Measurements from ENCODE around the gene LRP11.
"Not testable (repeated sequence)": the region's sequence is repeated elsewhere in the genome, so short reads cannot be mapped to it uniquely, and the experiment has no call there.

LRP11 gene

DNA sequence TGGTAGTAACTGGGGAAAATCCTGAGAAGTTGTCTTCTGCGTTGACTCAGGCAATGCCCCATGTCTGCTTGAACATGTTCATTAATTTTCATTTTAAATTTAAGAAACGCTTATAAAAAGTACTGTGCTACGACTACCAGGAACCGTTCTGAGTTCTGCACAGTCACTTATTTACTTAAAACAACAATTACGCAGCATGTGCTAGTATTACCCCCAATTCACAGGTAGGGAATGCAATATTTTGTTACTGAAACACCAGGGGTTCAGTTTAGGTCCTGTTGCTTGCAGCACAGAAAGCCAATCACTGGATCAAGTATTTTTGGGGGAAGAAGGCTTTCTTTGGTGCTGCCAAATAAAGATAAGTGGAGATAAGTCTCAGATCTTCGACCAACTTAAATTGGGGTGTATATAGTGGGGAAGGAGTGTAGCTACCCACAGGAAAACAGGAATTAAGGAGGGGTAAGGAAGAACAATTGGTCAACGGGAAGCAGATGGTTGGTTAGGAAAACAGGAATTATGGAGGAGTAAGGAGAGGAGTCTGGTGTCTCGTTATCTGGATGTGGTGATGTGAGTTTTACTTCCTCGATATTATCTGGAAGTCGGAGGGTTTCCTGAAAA lies 5.2 kb upstream of the LRP11 start:
- DNase-seq (ENCODE audit: low spot score): no peak

DNA sequence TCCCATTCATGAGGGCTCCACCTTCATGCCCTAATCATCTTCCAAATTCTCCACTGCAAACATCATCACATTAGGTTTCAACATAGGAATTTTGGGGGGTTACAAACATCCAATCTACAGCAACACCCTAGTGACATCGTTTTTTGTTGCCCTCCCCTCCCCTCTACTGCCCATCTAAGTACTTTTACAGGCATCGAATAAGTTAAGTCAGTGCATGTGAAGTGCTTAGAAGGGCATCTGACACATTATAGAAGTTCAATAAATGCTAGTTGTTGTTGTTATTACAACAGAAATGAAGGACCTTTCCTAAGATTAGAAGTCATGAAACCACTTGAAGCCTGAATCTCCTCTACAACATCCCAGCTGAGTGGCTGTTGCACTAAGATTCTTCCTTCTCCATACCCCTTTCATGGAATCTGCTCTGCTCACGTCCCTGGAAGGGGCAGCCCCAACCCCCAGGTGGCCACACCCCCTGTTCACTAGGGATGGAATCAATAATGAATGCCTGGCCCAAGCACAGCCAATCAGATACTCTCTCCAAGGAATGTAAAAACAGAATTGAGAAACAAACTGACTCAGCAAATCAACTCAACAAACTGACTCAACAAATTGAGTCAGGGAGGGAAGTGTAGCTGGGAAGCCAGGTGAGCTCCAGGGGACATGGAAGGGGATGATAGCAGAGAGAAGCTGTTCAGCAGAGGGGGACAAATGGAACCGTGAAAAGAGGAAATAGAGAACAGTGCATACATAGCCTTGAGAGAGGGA lies 3.9 kb upstream of the LRP11 start:
- peak; percentile 75 for DNase-seq (ENCODE audit: low spot score)

DNA sequence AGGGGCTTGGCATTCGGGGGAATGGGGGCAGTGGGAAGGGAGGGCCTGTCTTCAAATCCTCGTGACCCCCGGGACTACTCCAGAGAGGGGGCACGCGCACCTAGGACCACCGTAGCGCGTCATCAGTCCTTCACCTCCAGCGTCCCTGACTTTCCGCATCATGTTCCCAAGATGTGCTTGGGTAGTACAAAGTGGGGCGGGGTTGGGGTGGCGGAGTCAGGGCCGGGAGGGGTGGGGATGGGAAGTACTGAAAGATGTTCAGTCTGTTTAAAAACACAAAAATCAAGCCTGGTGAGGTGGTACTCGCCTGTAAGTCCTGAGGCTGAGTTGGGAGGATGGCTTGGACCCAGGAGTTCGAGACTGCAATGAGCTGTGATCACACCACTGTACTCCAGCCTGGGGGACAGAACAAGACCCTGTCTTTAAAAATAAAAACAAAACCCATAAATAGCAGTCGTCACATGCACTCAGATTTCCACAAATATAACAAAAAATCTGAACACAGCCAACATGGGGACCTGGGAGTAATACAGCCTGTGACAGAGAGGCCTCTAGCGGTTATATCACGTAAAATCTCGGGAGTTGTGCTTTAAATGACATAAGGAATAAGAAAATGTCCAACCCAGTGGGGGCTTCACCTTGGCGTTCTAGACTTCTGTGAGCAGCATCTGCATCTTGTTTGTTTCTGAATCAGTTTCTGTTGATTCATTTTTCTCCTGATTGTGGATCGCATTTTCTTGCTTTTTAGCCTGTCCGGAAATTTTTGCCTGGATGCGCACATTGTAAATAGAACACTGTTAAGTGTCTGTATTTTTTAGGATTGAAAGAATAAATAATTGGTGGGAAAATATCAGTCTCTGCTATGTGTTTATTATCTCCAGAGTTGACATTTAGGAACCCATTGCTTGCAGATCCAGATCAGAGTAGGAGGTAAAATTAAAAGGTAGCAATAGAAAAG lies 698 bp upstream of the LRP11 start:
- DNase-seq (ENCODE audit: low spot score): peak; percentile 68

DNA sequence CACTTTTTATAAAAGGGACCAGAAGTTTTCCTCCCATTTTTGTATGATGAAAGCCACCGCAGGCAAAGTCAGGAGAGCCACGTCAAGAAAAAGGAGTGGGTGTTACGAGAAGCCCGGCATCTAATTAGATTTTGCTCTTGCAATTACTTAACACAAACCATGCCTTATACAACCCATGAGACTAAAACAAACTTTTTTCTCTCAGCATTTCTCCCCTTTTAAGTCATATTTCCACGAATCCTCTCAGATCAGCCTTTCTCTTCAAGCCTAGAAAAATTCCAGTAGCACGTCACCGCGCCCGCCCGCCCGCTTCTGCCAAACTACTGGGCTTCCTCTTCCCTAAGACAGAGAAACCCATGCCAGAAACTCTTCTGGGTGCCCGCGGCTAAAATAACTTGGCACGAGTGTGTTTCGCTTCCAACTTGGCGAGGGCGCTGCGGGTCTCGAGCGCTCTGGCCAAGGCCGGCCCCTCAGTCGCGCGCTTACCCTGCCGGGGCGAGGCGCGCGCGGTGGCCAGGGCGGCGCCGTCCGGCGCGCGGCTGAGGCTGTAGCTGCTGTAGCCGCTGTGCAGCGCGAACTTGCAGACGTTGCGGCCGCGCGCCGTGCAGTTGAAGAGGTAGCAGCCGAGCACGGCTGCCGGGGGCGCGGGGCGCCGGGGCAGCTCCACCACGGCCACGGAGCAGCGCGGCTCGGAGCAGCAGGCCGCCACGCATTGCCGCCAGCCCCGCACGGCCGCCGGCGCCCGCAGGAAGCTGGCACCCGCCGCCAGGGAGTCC lies 1.0 kb downstream of the LRP11 start:
- peak; percentile 26 for DNase-seq (ENCODE audit: low spot score)

DNA sequence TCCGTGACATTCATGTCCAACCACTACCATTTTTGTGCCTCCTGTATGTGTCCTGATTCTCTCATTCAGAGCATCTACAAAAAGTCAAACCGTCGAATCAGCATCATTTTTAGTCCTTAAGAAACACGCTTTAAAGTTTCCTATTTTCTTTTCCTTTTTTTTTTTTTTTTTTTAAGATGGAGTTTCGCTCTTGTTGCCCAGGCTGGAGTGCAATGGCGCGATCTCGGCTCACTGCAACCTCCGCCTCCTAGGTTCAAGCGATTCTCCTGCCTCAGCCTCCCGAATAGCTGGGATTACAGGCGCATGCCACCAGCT lies 1.8 kb downstream of the LRP11 start:
- not testable (repeated sequence) for DNase-seq (ENCODE audit: low spot score)

DNA sequence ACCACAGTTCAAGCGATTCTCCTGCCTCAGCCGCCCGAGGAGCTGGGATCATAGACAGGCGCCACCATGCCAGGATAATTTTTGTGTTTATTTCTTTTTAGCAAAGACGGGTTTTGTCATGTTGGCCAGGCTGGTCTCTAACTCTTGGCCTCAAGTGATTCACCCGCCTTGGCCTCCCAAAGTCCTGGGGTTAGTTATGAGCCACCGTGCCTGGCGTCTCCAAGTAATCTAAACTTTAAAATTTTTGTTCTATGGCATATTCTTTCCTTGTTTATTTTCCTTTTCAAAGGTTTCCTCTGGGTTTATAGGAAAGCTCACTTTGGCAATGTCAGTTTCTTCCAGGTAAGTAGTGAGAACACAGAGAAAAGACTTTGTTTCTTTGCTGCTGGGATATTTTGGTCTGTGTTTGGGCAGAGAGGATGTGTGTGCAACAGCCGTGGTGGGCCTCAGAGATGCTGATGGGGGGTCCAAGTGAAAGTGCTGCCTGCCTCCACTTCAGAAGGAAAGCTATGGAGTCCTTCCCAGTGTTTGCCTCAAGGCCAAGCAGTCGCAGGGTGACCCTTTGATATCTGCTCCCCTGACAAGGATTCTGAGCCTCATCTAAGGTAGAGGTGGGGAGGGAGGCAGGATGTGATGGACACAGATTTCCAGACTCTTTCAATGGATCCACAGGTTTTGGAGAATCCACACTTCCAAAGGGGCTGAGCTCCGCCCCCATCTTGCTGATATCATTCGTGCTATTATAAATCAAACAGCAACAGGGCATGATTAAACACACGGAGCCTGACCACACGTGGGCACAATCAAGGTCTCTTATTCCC lies 2.3 kb downstream of the LRP11 start:
- no peak for DNase-seq (ENCODE audit: low spot score)

DNA sequence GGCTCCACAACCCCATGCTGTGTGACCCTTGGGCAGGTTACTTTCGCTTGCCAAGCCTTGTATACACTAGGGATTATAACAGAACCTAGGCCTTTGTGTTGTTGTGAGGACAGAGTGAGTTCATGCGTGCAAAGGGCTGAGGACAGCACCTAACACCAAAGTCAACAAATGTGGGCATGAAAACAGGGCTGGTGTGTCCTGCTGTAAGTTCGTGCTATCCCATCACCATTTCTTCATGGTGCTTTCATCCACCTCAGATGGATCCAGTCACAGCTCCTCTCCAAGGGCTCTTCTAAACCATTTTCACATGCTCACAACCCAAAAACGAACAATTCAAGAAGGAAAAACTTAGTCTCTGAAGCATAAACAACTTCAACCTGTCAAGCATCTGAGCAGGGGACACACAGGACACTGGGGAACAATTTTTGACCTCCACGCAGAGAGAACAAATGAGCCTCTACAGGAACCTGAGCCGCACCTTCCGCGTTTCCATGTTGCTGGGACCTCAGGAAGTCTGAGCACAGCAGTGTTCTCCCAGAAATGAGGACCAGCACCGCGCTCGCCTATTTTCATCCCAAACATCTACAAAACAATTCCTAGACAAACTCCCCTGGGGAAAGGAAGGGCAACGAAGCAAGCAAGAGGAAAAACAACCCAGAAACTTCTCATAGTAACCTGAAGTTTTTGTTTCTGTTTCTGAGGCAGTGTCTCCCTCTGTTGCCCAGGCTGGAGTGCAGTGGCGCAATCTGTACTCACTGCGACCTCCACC lies 3.1 kb downstream of the LRP11 start:
- DNase-seq (ENCODE audit: low spot score): no peak

DNA sequence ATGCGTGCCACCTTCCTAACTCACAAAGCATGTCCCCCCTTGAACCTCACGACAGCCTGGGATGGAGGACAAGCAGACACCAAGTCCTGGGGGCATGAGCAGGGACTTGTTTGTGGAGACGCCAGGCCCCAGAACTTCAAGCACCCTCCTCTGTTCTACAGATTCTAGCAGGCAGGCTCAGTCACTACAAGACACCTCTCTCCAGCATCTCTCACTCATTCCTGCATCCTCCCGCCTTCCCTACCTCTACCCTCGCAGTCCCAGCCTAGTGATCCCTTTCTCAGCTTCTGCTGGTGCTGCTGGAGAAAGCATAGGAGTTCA lies 3.7 kb downstream of the LRP11 start:
- DNase-seq (ENCODE audit: low spot score): no peak

DNA sequence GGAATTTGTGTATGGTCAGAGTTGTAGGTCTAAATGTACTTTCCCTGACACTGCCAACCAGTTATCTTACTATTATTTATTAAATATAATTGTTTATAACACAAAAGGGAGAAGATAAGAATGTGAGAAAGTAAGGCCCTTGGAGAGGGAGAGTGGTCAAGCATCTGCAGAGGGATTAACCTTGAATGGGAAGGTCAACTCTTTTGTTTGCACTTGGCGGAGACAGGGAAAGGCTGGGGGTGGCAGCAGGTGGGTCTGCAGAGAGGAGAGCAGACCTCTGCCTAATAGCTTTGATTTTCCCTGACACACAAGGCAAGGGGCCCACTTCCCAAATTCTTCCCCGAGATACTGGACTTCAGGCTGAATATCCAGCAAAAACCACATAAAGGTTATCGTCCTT lies 4.2 kb downstream of the LRP11 start:
- DNase-seq (ENCODE audit: low spot score): no peak

DNA sequence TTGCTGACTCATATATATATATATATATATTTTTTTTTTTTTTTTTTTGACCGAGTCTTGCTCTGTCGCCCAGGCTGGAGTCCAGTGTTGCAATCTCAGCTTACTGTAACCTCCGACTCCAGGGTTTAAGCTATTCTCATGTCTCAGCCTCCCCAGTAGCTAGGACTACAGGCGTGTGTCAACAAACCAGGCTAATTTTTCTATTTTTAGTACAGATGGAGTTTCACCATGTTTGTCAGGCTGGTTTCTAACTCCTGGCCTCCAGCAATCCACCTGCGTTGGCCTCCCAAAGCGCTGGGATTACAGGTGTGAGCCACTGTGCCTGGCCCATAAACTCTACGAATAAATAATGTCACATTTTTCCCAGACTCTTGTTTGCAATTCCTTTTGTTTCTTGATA lies 4.8 kb downstream of the LRP11 start:
- no peak for DNase-seq (ENCODE audit: low spot score)

DNA sequence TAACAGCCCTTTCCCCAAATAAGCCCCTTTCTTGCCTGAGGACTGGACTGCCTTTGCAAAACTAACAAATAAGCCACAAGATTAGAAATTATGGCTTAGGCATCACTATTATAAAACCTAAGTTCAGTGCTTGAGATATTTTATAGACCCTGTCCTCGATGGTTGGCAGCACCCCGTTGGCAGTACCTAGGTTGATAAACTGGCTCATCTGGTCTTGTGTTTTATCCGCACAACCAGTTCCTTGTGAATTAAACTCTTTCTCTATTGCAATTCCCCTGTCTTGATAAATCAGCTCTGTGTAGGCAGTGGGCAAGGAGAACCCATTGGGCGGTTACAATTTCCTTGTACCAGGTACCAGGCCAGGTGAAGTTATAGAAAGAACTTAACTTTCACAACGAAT lies 6.6 kb downstream of the LRP11 start:
- DNase-seq (ENCODE audit: low spot score): no peak

DNA sequence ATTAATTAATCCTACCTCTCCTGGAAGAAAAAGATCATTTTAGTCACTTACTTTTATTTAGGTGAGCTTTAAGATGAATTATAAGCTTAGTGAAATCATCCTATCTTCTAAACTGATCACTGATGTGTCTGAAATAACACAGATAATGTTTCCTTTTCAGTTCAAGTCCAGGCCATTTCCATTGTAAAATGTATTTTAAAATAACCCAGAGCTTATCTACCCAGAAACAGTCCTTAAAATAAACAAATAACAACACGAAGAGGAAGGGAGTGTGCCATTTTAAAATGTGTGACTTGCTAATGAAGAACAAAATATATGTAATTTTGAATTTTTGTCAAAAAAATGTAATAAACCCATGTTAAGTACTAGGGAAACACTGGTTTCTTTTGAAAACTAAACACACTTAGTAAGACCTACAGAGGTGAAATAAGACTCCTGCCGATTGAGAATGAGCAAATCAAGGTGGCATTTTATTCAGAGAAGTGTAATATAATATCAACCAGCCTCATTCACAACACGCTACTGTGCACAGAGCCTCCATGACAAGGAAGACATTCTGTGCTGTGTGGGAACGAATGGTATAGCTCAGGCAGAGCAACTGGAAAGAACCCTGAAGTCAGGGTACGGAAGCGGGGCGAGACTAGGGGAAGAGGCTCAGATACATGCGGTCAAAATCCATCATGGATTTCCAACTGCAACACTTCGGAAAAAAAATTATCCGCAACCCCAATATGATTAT lies 7.7 kb downstream of the LRP11 start:
- no peak for DNase-seq (ENCODE audit: low spot score)

DNA sequence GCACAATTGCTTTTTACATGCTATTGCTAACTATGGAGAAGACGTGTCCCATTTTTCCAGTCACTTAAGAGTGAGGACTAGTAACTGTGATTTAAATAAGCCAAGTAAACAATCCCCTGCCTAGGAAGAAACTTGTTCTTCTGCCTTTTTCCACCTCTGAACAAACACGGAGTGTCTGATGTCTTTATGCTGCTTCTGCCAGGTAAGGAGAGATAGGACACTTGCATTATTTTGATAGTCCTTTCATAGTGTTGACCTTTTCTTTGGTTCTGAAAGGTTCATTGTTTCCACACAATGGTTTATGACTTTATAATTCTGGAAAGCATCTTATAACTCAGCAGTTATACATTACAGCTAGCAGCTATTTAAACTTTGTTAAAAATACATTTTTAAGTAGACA lies 8.4 kb downstream of the LRP11 start:
- DNase-seq (ENCODE audit: low spot score): no peak

DNA sequence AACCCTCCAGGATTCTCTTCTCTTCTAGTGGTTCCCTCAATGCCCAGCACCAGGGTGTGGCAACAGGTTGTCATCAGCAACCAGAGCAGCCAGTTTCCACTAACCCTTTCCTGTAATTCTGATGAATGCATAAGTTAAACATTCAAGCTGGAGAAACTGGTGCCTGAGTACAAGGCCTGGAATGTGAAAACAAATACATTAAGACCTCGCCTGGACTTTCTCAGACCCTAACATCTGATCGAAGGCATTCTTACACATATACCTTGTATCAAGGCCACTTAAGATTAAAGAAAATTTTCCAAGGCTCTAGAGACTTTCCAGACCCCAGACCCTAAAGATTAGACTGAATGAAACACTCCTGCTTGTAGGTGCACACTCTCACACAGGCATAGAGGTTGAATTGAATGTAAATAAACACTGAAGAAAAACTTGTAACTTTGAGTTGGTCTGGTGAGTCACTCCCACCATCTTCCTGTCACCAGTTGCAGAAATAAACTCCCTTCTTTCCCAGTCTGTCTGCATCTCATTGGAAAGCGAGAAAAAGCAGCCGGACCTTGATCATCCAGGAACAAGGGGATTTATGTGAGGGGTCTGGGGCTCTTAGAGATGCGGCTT lies 9.0 kb downstream of the LRP11 start:
- no peak for DNase-seq (ENCODE audit: low spot score)

DNA sequence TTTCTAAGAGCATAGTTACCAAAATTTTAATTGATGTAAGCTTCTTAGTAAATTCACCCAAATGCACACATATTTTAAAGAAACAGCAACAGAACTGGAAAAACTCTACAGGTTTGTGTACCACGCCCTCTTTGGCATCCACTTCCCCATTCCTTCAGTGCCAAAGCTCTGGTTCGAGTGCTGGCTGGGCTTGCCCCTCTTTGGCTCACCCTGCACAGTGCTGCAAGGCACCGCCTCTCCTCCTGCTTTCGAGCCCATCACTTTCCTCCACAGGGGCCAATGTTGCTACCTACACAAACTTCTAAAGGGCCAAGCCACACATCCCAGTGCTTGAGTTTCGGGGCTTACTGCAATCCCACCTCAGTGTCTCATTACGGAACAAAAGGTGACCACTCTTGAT lies 9.6 kb downstream of the LRP11 start:
- DNase-seq (ENCODE audit: low spot score): no peak

DNA sequence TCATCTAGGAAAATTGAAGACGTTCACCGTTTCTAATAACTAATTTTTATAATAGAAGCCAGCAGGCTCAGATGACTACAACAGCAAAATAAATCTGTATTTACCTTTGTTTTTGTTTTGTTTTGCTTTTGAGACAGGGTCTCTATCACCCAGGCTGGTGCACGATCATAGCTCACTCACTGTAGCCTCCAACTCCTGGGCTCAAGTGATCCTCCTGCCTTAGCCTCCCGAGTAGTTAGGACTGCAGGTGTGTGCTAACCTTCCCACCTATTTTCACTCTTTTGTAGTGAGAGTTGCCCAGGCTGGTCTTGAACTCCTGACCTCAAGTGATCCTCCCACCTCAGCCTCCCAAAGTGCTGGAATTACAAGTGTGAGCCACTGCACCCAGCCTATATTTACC lies 10.1 kb downstream of the LRP11 start:
- DNase-seq (ENCODE audit: low spot score): not testable (repeated sequence)

DNA sequence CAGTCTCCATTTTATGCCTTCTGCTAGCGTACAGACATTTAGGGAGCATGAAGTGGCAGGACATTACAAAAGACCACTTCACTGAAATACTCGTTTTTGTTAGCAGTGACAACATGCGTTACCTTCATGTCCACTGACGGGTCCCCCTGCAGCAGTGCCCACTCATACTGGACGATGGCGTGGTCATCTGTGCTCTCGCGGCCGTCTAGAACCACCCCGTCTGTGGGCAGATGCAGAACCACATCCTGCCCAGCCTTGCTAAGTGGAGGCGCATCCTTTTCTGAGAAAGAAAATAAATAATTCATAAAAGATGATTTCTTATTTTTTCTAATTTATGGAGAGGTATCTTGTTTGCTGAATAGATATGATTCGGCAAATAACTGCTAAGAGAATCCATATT lies 11.3 kb downstream of the LRP11 start:
- DNase-seq (ENCODE audit: low spot score): no peak

DNA sequence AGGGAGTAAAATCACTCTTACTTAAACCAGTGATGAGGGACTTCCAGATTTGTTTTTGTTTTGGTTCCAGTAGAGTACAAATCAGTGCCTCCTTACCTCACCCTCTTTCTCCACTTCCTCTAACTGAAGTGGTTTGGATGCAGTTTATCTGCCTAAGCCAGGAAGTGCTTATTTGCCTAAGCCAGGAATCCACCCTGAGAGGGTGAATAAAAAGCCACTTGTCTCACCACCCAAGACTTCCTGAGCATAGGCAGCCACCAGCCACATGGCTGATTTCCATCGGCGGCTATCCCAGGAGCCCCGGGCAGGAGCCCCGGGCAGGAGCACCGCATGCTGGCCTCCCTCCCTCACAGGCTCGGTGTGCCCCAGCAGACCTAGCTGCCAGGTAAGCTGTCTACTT lies 12.0 kb downstream of the LRP11 start:
- DNase-seq (ENCODE audit: low spot score): no peak

DNA sequence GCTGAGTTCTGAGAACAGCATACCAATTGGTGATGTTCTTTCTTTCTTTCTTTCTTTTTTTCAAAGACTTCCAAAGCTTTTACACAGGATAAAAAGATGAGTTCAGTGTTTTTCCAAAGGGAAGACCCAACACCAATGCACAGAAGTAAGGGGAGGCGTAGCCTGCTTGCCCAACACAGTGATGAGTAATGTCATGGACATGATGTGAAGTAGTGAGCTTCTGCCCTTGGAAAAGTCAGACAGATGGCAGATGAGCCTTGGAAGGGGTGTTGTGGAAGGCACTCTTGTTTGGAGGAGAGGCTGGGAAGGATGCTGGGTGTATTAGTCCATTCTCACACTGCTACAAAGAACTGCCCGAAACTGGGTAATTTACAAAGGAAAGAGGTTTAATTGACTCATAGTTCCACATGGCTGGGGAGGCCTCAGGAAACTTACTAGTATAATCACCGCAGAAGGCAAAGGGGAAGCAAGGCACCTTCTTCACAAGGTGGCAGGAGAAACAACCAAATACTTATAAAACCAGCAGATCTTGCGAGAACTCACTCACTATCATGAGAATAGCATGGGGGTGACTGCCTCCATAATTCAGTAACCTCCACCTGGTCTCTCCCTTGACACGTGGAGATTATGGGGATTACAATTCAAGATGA lies 12.6 kb downstream of the LRP11 start:
- DNase-seq (ENCODE audit: low spot score): no peak
